ENCODE results near the gene TMEM86A. TPM values are rescaled to one million over a fixed set of nuclear protein-coding genes. Genes with fewer than 3 reads are reported as not detected.
"Not testable (repeated sequence)": the region's sequence is repeated elsewhere in the genome, so short reads cannot be mapped to it uniquely, and the experiment has no call there.

TMEM86A gene
- total and polyA plus RNA-seq, 2 experiments from 2014 or later: 0.32 to 1.0 TPM

DNA sequence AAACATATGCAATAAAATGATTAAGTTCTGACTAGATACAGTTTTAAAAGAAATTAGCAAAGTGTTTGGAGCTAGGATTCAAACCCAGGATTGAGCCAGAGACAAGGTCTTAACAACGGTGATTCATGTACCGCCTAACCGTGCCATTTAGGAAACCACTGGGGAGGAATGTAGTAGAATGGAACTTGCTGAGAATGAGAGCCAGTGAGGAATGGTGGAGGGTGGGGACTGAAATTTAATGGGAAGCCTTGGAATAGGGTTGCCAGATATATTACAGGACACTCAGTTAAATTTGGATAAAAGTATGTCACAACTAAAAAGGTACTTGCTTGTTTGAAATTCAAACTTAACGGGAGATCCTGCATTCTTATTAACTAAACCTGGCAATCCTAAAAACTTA, 30.4 kb upstream of the TMEM86A start:
- H3K9me3 ChIP-seq (ENCODE audit: low read depth): no peaks in the 10 kb centered on the region
- in situ Hi-C loops (cut with MboI): no loop called here
- H3K4me2 ChIP-seq (ENCODE audit: unreplicated experiment): no peak overlapping the region
- no peaks in the 10 kb centered on the region for H3K79me2 ChIP-seq (ENCODE audit: insufficient read depth)
- H3K27ac ChIP-seq: no peak overlapping the region
- no peaks in the 10 kb centered on the region for H3K9me2 ChIP-seq (ENCODE audit: insufficient read depth)
- H4K20me1 ChIP-seq (ENCODE audit: insufficient read depth): no peaks in the 10 kb centered on the region
- no peak overlapping the region for H2AFZ ChIP-seq
- no peak for DNase-seq
- no peaks in the 10 kb centered on the region for H3K36me3 ChIP-seq (ENCODE audit: low read depth)
- 93 to 94% methylated on average over 4 of the region's 4 CpGs for WGBS, 2 experiments (ENCODE audit: low coverage in 1 of 2, low lambda C conversion rate in 2 of 2, missing lambda C conversion rate in 2 of 2)
- no peaks in the 10 kb centered on the region; the same call in 1 of the 2 replicates for H3K27me3 ChIP-seq (replicated peaks; ENCODE audit: insufficient read depth)
- TF ChIP-seq EZH2phosphoT487 (IDR thresholded peaks at IDR 0.05; ENCODE audit: insufficient read depth, low read depth) (no peak), EZH2 (IDR thresholded peaks at IDR 0.05; ENCODE audit: insufficient read depth, poor library complexity, severe bottlenecking) (no peak)
- H3K4me3 ChIP-seq: no peak overlapping the region
- H3K4me1 ChIP-seq (ENCODE audit: insufficient read depth): no peaks in the 10 kb centered on the region
- H3K9ac ChIP-seq: no peak overlapping the region
- H3F3A ChIP-seq (ENCODE audit: insufficient read depth): no peaks in the 10 kb centered on the region

DNA sequence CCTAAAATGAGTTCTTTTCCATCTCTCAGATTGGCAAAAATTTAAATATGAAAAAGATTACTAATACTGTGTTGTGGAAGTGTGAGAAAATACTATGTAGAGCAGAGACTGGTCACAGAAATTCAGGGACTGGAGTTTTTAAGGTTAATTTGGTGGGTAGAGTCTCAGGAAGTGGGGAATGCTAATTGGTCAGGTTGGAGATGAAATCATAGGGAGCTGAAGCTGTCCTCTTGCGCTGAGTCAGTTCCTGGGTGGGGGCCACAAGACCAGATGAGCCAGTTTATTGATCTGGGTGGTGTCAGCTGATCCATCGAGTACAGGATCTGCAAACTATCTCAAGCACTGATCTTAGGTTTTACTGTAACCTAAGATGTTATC, 29.4 kb upstream of the TMEM86A start:
- Histone ChIP-seq H3K9me3 (ENCODE audit: low read depth) (no peaks in the 10 kb centered on the region), H3K27me3 (replicated peaks; ENCODE audit: insufficient read depth) (no peaks in the 10 kb centered on the region; the same call in 1 of the 2 replicates), H3F3A (ENCODE audit: insufficient read depth) (no peaks in the 10 kb centered on the region), H3K4me1 (ENCODE audit: insufficient read depth) (no peaks in the 10 kb centered on the region), H3K4me3 (no peak overlapping the region), H3K4me2 (ENCODE audit: unreplicated experiment) (no peak overlapping the region), H3K36me3 (ENCODE audit: low read depth) (no peaks in the 10 kb centered on the region), H3K79me2 (ENCODE audit: insufficient read depth) (no peaks in the 10 kb centered on the region), H3K27ac (no peak overlapping the region), H3K9ac (no peak overlapping the region), H4K20me1 (ENCODE audit: insufficient read depth) (no peaks in the 10 kb centered on the region), H3K9me2 (ENCODE audit: insufficient read depth) (no peaks in the 10 kb centered on the region), H2AFZ (peak overlapping the region; percentile 46; the same call in 1 of the 2 replicates)
- TF ChIP-seq EZH2 (IDR thresholded peaks at IDR 0.05; ENCODE audit: insufficient read depth, poor library complexity, severe bottlenecking): no peak
- 0 to 7% methylated on average over 2 of the region's 2 CpGs for WGBS, 2 experiments (ENCODE audit: low coverage in 1 of 2, low lambda C conversion rate in 2 of 2, missing lambda C conversion rate in 2 of 2)
- peak; percentile 22 for DNase-seq
- in situ Hi-C loops (cut with MboI): no loop called here

DNA sequence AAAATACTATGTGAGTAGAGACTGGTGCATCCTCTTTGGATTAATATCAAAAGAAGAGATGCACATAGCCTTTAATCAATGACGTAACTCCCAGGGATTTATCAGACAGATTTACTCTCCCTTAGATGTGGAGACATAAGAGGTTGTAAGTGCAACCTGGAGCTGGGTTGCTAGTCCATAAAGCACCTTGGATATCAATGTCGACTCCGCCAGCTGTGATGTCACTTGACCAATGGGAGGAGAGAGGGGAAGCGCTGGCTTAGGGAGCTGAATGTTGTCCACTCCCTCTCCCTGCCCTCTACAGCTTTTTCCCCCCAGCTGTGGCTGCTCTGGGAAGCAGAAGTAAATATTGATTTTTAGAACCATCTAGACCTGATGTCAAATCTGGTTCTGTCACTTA, 28.9 kb upstream of the TMEM86A start:
- TF ChIP-seq EZH2 (IDR thresholded peaks at IDR 0.05; ENCODE audit: insufficient read depth, poor library complexity, severe bottlenecking) (no peak), EZH2phosphoT487 (IDR thresholded peaks at IDR 0.05; ENCODE audit: insufficient read depth, low read depth) (no peak)
- H3F3A ChIP-seq (ENCODE audit: insufficient read depth): no peaks in the 10 kb centered on the region
- no peaks in the 10 kb centered on the region for H3K36me3 ChIP-seq (ENCODE audit: low read depth)
- WGBS, 2 experiments (ENCODE audit: low coverage in 1 of 2, low lambda C conversion rate in 2 of 2, missing lambda C conversion rate in 2 of 2): 78 to 84% methylated on average over 4 of the region's 4 CpGs
- H3K27me3 ChIP-seq (replicated peaks; ENCODE audit: insufficient read depth): no peaks in the 10 kb centered on the region; the same call in 1 of the 2 replicates
- no peak overlapping the region for H3K27ac ChIP-seq
- no peaks in the 10 kb centered on the region for H3K4me1 ChIP-seq (ENCODE audit: insufficient read depth)
- DNase-seq: no peak
- no peak overlapping the region for H3K9ac ChIP-seq
- no peaks in the 10 kb centered on the region for H3K9me2 ChIP-seq (ENCODE audit: insufficient read depth)
- in situ Hi-C loops (cut with MboI): no loop called here
- no peaks in the 10 kb centered on the region for H4K20me1 ChIP-seq (ENCODE audit: insufficient read depth)
- no peaks in the 10 kb centered on the region for H3K9me3 ChIP-seq (ENCODE audit: low read depth)
- H3K79me2 ChIP-seq (ENCODE audit: insufficient read depth): no peaks in the 10 kb centered on the region
- H2AFZ ChIP-seq: no peak overlapping the region
- no peak overlapping the region for H3K4me2 ChIP-seq (ENCODE audit: unreplicated experiment)
- H3K4me3 ChIP-seq: no peak overlapping the region

DNA sequence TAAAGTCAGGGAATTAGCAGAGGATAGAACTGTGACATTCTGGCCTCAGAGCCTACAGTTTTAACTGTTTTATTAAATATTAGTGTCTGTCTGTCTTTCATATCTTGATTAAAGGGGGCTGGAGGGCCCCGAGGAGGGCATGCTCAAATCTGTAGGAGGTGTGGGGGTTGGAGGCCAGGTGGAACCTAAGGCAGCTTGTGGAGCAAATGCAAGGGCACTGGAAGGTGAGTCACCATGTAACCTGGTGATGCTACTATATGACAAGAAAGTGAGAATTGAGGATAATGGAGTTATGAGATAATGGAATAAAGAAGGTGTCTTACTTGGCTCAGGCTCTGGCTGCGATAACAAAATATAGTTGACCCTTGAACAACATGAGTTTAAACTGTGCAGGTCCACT, 27.3 kb upstream of the TMEM86A start:
- Histone ChIP-seq H3K4me3 (no peak overlapping the region), H3K9me2 (ENCODE audit: insufficient read depth) (no peaks in the 10 kb centered on the region), H3K4me1 (ENCODE audit: insufficient read depth) (no peaks in the 10 kb centered on the region), H4K20me1 (ENCODE audit: insufficient read depth) (no peaks in the 10 kb centered on the region), H3K9ac (no peak overlapping the region), H3K4me2 (ENCODE audit: unreplicated experiment) (no peak overlapping the region), H3K27me3 (replicated peaks; ENCODE audit: insufficient read depth) (no peaks in the 10 kb centered on the region), H3K36me3 (ENCODE audit: low read depth) (no peaks in the 10 kb centered on the region), H3F3A (ENCODE audit: insufficient read depth) (no peaks in the 10 kb centered on the region), H3K9me3 (ENCODE audit: low read depth) (no peaks in the 10 kb centered on the region), H3K27ac (no peak overlapping the region), H2AFZ (no peak overlapping the region), H3K79me2 (ENCODE audit: insufficient read depth) (no peaks in the 10 kb centered on the region)
- TF ChIP-seq EZH2 (IDR thresholded peaks at IDR 0.05; ENCODE audit: insufficient read depth, poor library complexity, severe bottlenecking) (no peak), EZH2phosphoT487 (IDR thresholded peaks at IDR 0.05; ENCODE audit: insufficient read depth, low read depth) (no peak)
- WGBS, 2 experiments (ENCODE audit: low coverage in 1 of 2, low lambda C conversion rate in 2 of 2, missing lambda C conversion rate in 2 of 2): 64 to 75% methylated on average over 2 of the region's 2 CpGs
- in situ Hi-C loops (cut with MboI): no loop called here
- no peak for DNase-seq

DNA sequence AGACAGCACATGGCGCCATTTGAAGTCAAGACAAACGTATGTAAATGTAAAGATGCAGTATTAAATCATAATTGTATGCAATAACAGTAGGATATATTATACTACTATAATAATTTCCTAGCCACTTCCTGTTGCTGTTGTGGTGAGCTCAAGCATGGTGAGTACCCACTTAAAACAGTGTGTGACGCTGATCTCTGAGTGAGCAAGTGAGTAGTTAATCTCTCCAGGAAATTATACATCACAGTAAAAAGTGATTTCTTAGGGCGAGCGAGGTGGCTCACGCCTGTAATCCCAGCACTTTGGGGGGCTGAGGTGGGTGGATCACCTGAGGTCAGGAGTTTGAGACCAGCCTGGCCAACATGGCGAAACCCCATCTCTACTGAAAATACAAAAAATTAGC, 26.4 kb upstream of the TMEM86A start:
- H3F3A ChIP-seq (ENCODE audit: insufficient read depth); H4K20me1 ChIP-seq (ENCODE audit: insufficient read depth); H3K9me2 ChIP-seq (ENCODE audit: insufficient read depth); H3K27me3 ChIP-seq (replicated peaks; ENCODE audit: insufficient read depth); H3K79me2 ChIP-seq (ENCODE audit: insufficient read depth); H3K27ac ChIP-seq; H2AFZ ChIP-seq; in situ Hi-C loops (cut with MboI); H3K4me2 ChIP-seq (ENCODE audit: unreplicated experiment); H3K4me1 ChIP-seq (ENCODE audit: insufficient read depth); H3K36me3 ChIP-seq (ENCODE audit: low read depth); H3K9ac ChIP-seq; H3K4me3 ChIP-seq; H3K9me3 ChIP-seq (ENCODE audit: low read depth): not testable (repeated sequence)
- 60 to 66% methylated on average over 7 of the region's 7 CpGs for WGBS, 2 experiments (ENCODE audit: low coverage in 1 of 2, low lambda C conversion rate in 2 of 2, missing lambda C conversion rate in 2 of 2)
- DNase-seq: peak; percentile 13
